Measurements from ENCODE around the gene CREB5.
"Not testable (repeated sequence)": the region's sequence is repeated elsewhere in the genome, so short reads cannot be mapped to it uniquely, and the experiment has no call there.

CREB5 gene

DNA sequence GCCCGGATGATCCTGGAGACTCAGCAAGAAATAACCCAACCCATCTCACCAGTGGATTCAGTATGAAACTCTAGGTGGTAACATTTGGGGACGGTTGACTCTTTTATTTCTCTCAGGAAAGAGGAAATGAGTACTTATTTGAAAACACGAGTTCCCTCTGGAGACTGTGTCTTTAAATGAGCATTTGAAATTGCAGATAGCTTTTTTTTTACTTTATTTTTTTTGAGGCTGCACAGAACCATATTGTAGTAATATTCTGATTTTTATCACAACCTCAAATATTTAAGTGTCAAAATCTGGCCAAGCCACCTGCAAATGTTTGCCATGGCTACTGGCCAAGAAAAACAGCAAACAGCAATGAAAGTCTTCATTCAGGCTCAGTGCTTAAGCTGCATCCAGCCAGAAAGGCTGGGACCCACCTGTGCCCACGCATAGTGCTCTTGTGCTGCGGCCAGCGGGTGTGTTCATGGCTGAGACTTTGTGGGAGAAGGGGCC, 160.8 kb downstream of the CREB5 start:
- no peak for DNase-seq (ENCODE audit: low read depth in 3 of 3, low spot score in 1 of 3)

DNA sequence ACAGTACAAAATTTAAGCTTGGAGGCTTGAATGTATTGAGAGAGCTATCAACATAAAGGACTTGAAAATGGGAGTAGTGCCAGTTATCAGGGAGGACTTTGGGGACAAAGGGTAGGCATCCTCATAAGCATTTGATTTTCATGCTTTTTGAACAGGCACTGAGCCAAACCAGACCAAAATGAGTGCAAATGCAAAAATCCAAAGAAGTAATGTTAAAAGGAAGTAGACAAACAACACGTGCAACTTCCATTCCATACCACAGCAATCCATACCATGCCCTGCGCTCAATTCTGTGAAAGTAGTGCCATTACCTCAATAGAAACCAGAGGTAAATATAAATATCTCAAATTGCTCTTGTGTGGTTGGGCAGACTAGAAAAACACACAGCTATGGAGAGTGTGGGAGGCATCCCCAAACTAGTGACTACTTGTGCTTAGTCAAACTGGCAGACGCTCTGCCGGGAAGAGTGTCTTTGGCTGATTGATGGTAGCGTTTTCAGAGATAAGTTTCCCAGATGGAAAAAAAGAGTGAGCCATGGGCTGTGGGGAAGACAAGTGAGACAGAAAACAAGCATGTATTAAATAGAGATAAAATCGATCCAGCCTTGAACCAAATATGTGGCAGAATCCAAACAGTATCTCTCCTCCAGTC, 161.5 kb downstream of the CREB5 start:
- DNase-seq (ENCODE audit: low read depth in 3 of 3, low spot score in 1 of 3), result no peak

DNA sequence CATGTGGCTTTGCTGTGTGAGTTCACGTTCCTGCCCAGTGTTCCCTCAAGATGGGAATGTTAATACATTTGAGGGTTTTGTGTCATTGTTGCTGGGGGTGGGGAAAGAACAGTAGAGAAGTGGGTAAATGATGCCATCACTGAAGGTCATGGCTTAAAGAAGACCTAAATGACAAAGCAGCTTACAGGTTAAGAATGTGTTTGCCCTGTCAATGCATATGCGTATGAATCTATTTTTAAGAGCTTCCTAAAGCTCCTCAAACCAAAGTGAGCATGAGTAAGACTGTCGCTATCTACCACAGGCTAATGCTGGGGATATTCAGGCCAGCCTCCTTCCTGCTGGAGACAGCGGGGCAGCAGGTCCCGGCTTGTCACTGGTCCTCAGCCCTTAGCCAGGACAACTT, 162.9 kb downstream of the CREB5 start:
- DNase-seq (ENCODE audit: low read depth in 3 of 3, low spot score in 1 of 3), result no peak

DNA sequence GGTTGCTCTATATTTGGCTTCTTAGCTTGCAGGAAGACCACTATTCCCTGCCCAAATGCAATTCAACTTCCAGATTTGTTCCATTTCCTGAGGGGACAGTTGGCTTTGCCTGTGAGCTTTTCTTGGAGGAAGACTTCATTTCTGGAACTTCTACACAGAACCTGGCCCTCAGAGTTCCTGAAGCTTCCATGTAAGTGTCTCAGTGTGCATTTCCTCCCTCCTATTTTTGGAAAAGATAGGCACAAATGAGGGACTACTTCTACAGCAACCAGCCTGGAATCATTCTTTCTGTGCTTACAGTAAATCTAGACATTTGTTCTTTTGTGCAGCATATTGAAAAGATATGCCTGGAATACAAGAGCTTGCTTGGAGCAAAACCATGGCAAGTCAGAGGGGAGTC, 164.3 kb downstream of the CREB5 start:
- DNase-seq (ENCODE audit: low read depth in 3 of 3, low spot score in 1 of 3), result no peak

DNA sequence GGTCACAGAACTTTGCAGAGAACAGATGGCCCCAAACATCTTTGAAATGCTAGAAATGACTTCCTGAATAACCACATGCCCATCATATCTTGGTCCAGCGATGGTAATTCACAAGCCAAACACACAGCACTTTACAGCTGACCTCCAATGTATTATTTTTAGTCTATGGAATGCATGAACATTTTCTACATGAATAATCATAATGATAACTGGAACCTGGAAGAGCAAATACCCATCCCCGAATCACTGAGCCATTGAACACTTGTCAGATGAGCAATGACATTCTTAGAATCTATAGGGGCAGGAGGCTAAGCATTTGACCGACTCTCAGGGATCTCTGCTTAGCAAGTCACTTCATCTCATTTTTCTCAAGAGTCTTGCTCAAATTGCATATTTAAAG, 167.3 kb downstream of the CREB5 start:
- DNase-seq (ENCODE audit: low read depth in 3 of 3, low spot score in 1 of 3), result no peak

DNA sequence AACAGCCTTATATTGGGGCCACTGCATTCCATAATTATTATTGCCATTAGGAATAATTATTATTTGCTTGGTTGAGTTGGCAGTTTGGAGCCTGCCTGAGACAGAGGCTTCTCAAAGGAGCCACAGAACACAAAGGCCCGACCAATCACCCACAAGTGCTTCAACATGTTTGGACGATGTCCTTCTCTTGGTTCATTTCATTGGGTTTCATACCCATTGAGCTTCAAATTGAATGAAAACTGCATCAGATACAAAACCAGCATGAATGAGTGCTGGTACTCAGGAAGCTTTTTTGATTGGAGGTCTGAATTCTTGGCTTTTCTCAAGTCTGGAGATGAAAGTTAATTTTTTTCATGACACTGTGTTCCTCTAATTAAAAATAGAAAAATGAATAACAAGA, 168.3 kb downstream of the CREB5 start:
- DNase-seq (ENCODE audit: low read depth in 3 of 3, low spot score in 1 of 3), result no peak

DNA sequence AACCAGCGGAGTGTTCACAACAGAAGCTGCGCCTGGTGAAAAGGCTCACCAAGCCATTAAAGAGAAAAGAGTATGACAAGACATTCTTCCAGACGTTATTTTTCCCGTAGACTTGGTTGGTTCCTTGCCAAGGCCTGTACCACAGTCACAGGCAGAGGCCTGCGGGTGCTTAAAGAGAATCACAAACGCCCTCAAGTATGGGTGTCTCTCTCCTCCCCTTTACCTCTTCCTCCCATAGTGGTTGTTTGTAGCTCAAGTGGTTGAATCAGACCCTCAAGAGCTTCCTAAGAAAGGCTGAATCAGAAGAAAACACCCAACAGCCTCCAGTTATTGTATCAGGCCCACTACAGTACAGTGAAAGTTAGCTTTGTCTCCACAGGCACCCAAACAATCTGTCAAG, 169.0 kb downstream of the CREB5 start:
- no peak for DNase-seq (ENCODE audit: low read depth in 3 of 3, low spot score in 1 of 3)

DNA sequence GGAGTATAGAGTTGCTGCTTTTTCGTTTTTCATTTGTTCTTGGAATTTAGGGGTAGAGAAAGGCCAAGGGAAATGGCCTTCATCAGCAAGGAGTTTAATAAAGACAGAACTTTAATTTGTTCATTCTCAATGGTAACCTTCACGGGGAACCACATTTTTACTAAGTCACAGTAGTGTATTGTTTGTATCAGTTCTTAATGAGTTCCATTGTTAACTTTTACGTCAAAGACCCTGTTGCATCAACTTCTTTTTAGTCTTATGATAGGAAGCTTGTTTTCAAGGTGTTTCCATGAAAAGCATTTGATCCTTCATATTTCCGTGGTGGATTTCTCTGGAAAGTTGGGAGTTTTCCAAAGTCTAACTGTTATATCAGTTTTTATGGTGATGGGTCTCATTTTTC, 169.9 kb downstream of the CREB5 start:
- no peak for DNase-seq (ENCODE audit: low read depth in 3 of 3, low spot score in 1 of 3)

DNA sequence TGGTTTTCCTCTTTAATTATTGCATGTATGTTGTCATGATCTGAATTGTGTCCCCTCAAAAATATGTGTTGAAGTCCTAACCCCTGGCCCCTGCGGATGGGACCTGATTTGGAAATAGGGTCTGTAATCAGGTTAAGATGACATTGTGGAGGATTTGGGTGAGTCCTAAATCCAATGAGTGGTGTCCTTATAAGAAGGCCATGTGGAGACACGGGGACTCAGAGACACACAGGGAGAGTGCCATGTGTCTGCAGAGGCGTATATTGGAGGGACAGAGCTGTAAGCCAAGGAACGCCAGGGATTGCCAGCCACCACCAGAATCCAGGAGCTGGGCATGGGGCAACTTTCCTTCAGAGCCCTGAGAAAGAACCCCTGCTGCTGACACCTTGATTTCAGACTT, 171.9 kb downstream of the CREB5 start:
- no peak for DNase-seq (ENCODE audit: low read depth in 3 of 3, low spot score in 1 of 3)

DNA sequence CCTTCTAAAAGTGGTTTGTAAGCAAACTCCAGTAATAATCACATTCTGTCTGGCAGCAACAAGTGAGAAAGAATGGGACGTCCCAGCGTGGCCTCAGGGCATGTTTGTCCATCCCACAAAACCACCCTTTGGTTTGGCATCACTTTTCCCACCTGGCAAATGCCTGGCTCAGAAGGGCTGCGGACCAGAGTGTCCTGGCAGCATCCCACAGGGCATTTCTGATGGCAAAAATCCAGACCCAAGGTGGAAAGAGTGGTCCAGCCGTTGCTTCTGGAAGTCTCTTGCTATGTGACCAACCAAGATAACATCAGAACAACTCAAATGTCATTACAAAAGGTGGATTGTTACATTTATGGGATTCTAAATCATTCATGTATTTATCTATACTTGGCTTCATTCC, 174.4 kb downstream of the CREB5 start:
- DNase-seq (ENCODE audit: low read depth in 3 of 3, low spot score in 1 of 3), result no peak

DNA sequence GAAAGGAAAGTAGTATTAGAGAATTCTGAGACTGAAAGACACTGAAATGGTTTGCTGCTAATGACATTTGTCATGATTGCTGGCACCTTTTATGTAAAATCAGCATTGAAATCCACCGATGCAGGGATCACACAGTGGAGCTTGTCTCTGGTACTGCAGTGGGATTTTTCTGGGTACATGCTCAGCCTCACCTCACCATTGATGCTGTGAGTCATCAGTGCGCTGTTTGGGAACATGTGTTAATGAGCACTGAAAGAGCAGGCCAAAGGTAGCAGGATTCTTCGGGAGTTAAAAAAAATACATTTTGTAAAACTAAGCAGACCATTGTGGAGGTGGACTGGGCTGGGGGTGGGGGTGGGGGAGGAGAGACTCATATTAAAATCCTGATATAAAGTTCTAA, 174.9 kb downstream of the CREB5 start:
- no peak for DNase-seq (ENCODE audit: low read depth in 3 of 3, low spot score in 1 of 3)

DNA sequence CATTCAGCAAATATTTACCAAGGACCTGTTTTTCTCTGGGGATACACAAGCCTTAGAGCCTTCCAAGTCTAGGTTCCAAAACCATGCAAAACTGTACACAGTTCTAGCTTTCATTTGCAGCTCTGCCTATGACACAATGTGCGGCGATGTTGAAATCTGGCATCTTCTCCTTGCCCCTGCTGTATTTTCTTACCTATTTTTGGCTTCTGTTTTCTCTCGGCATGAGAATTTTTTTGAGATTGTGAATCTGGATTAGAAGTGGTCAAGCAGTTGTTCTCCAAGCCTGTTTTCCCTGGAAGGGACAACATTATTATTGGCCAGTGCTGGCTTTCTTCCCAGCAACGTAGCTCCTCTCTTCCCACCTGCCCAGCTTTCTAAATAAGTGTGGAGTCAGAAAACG, 176.3 kb downstream of the CREB5 start:
- no peak for DNase-seq (ENCODE audit: low read depth in 3 of 3, low spot score in 1 of 3)

DNA sequence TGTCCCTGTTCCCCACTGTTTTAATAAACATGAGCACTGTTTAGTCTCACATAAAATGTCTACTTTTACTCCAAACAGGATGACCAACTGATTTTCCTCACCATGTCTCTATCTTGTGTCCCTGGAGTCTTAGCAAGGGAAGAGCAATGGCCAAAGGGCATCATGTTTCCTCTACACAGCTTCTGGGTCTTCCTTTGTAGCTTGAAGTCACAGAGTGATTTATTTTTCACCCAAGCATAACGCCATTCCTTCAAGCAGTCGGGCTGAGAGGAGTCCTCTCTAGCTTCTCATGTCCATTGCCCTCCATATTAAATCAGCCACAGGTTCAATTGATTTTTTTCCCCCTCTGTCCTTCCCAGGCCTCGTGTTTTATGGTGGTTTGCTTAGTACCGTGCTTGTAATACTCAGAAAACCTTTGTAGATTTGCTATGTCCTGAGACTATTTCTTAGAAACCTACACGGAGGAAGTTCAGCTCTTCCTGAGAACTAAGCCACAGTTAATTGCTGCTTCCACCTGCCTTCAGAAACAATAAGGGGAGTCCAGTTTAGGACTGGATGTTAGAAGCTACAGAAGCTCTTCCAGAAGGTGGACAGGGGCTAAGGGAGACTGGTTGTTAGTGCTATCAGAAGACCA, 178.8 kb downstream of the CREB5 start:
- no peak for DNase-seq (ENCODE audit: low read depth in 3 of 3, low spot score in 1 of 3)

DNA sequence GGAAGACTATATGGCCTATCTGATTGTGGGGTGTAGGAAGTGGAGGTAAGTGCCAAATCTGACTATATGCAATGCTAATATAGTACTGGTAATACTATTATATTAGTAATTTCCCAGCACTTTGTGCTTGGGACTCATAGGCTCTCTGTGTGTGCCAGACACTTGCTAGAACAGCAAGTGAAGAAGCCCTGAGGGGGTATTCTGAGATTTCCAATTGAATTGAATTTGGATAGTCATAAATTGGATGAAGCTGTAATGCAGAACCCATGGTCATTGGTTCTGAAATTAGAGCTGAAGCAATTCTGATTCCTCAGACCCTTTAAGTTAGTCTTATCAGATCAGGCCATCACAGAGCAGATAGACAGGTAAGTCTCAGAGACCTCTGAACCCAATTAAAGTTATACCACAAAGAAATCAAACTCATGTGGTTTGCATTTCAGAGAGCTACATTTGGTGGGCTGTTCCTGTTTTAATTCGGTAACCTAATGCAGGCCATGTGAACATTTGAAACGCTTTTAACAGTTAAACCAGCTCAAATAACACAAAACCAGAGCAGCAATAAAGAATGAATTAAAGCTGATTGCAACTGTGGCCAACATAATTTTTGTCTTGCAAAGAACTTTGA, 179.5 kb downstream of the CREB5 start:
- no peak for DNase-seq (ENCODE audit: low read depth in 3 of 3, low spot score in 1 of 3)

DNA sequence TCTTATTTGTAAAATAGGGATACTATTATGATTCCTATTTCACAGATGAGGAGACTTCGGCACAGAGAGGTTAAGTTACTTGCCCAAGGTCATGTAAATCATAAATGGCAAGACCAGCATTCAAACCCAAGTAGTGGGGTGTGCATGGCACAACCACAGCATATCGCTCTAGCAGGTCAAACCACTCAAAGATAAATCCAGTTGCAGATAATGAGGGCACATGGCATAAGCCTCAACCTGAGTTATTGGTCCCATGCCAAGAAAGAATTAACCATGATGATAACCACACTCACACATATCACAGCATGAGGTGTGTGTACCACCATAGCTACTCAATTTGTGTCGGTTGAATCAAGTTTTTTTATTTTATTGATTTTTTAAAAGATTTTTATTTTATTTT, 180.5 kb downstream of the CREB5 start:
- no peak for DNase-seq (ENCODE audit: low read depth in 3 of 3, low spot score in 1 of 3)

DNA sequence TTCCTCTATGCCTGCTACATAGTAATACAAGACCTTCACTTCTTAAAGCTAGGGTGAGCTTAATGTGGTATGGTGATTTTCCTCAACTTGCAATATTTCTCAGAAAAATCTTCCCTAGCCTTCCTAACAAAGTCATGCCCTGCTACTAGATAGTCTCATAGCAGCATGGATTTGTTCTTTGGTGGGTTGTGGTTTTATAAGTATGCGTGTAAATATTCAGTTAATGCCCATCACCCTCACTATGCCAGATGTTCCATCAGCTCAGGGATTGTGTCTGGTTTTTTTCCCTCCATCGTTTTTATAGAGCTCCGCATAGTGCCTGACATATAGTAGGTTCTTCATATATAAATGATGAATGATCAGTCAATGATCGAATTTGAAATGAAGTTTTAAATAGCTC, 182.8 kb downstream of the CREB5 start:
- no peak for DNase-seq (ENCODE audit: low read depth in 3 of 3, low spot score in 1 of 3)

DNA sequence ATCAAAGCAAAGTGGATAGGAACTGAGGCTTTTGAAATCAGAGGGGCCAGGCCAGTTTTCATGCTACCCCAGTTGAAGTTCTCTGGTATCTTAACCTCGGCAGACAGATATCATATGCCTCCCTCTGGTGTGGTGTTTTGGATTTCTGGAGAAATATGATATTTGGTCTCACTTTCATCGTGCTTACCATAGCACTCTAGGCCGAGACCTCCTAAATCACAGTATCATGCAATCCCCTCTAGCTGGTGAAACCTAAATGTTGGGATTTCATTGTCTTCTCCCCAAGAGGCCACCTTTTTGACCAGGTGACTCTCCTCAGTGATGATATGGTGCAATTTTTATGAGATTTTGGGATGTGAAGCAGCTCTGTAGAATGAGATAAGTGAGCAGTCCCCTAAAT, 183.5 kb downstream of the CREB5 start:
- DNase-seq (ENCODE audit: low read depth in 3 of 3, low spot score in 1 of 3), result no peak

DNA sequence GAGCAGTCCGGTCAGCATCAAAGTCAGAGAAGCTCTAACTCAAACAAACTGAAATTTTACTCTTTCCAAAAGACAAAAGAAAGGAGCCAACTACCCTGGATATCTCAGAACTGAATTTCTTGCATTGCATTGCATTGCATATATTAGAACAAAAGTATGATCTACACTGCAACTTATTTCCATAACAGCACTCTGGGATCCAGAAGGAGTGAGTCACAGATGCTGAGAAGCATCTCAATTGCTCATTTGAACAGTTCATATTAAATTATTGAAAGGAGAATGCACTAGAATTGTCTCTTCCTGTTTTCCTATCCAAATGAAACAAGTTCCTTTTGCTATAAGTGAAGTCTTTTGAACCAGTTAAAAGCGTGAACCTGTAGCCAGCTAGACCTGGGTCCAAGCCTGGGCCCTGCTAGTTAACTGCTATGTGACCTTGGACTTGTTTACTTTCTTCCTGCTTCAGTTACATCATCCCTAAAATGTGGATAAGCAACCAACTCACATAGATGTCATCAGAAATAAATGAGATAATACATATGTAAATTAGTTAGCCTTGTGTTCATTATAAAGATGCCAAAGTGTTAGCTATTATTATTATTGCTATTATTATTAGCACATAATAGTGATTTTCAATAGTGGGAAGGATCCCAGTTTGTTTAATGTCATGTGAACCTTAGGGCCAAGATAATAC, 184.1 kb downstream of the CREB5 start:
- no peak for DNase-seq (ENCODE audit: low read depth in 3 of 3, low spot score in 1 of 3)

DNA sequence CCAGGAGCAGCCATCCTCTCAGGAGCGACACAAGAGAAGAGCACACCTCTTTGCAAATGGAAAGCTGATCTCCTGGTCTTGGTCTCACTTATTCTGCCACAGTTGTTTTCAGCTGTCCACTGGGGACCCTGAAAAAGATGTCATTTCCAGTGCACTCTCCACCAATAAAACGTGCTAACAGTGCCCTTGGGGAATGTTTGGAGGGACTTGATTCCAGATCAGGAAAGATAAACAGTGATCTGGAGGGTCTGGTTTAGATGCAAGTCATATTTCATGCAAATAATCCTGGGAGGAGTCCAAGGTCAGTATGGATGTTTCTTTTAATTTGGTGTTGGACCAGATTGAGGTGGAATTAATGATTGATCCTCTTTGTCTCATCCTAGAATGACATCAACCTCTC, 185.0 kb downstream of the CREB5 start:
- no peak for DNase-seq (ENCODE audit: low read depth in 3 of 3, low spot score in 1 of 3)

DNA sequence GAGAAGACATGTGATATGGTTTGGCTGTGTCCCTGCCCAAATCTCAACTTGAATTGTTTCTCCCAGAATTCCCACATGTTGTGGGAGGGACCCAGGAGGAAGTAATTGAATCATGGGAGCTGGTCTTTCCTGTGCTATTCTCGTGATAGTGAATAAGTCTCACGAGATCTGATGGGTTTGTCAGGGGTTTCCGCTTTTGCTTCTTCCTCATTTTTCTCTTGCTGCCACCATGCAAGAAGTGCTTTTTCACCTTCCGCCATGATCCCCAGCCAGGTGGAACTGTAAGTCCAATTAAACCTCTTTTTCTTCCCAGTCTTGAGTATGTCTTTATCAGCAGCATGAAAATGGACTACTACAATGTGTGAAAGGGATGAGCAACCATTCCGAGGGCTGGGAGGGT, 185.7 kb downstream of the CREB5 start:
- DNase-seq (ENCODE audit: low read depth in 3 of 3, low spot score in 1 of 3), result not testable (repeated sequence)

DNA sequence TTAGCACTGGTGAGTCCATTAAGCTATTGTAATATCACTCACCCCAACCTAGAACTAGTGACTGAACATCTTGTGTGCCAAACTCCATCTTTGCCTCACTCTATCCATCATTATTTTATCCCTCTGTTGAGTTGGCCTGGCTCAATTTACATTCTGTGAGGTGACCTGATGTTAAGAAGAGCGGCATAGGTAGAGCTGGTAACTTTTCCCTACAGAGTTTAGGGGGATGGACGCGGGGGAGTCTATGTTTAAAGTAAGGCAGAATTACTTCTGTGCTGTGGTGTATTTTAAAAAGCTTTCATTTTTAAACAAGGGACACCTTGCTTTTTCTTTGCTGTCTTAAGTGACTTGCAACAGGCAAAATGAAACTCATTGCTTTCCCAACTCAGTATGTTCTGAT, 186.3 kb downstream of the CREB5 start:
- no peak for DNase-seq (ENCODE audit: low read depth in 3 of 3, low spot score in 1 of 3)

DNA sequence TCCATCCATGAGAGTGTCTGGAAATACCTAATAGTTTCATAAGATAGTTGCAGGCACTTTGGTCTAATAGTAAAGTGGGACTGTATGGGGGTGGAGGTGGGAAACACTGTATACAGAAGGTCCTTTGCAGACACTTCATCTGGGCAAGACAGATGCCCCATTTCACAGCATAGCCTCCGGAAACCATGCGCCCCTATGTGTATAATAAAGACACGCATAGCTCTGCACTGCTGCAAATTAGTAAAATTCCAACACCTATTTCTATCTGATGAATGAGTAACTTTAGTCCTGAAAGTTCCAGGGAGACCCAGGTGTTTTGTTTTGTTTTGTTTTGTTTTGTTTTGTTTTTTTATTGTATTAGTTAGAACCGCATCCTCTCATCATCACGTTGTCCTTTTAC, 187.1 kb downstream of the CREB5 start:
- no peak for DNase-seq (ENCODE audit: low read depth in 3 of 3, low spot score in 1 of 3)
